HG03432 (cell line): ENCODE measurements around the gene SLC24A3.

Source experiments
- ATAC-seq: cut with Tn5 transposase; IDR thresholded peaks from one replicate; pipeline ENCODE4 v1.9.1; 2021; ENCODE audit warnings: mild to moderate bottlenecking, moderate library complexity; ENCODE audit not compliant: unreplicated experiment

Gene SLC24A3

DNA sequence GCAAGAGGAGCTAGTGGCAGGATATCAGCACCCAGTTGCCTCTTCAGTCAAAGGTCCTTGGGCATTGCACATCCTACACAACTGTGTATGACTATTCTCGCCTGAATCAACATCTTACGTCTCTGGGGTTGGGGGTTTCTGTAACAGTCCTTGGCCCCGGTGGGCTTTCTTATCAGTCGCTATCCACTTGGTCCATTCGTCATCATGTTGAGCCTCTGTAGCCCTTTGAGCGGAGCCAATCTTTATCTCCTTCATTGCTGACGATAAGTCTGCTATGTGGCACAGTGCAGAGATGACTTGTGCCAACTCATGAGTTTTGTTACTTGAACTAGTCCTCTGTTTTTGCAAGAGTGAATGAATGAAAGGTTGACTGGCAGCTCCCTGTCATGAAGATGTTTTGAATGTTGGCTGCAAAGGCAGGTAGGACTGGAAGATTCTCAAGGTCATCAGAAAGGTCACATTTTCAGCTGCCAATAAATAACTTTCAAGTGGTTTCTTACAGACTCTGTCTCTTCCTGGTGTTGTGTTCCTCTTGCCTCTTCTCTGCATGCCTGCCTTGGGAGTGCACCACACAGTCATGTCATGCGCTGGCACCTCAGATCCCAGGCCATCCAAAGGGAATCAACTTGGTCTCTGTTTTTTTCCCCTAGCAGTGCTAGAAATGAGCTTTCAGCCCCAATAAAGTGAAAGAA lies 238.9 kb downstream of the SLC24A3 start:
- ATAC-seq, result no peak

DNA sequence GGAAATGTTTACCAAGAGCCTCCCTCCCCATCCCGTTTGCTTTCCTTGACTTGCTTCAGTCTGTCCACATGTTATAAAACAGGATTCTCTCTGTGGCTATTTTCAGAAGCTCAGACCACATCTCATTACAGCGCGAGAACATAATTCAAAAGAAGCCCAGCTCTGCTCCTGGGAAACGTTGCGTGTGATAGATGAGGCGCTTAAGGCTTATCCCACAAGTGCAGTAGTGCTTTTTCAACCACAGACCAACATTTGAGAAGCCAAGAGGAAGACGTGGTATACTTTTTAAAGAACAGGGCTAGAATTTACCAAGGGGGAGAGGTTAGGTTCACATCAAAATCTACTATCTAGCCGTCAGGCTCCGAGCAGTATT lies 239.5 kb downstream of the SLC24A3 start:
- ATAC-seq, result no peak

DNA sequence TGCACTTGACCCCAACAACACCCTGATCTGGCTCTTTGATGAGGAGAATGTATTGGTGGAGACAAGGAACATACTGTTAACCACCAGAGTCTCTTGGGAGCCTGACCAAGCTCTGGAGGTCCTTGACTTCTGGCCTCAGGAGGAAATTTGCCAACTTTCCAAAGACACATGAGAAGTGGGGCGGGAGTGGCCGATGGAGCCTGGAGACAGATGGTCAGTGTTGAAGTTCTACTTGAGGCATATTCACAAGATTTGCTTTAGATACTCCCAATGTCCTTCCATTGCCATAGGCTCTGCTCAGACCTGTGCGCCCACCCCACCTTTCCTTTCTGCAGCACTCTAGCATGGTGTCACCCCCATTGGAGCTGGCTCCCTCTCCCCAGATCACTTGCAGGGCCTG lies 241.0 kb downstream of the SLC24A3 start:
- no peak for ATAC-seq

DNA sequence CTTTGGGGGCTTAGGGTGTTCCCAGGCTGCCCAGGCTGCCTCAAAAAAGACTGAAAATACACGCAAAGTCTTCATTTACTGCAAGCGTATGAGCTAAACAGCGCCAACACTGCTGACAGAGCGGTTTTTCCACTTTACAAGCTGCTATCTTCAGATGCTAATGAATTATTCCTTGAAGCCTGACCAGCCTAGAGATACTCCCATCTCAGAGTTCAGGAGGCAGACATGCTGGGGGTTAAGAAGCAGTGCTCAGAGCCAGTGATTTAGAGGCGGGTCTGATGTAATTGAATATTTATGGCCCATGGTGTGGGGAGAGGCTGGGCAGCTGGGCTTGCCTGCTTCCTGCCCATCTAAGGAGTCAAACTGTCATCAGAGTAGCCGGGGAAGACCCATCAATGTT lies 241.4 kb downstream of the SLC24A3 start:
- no peak for ATAC-seq

DNA sequence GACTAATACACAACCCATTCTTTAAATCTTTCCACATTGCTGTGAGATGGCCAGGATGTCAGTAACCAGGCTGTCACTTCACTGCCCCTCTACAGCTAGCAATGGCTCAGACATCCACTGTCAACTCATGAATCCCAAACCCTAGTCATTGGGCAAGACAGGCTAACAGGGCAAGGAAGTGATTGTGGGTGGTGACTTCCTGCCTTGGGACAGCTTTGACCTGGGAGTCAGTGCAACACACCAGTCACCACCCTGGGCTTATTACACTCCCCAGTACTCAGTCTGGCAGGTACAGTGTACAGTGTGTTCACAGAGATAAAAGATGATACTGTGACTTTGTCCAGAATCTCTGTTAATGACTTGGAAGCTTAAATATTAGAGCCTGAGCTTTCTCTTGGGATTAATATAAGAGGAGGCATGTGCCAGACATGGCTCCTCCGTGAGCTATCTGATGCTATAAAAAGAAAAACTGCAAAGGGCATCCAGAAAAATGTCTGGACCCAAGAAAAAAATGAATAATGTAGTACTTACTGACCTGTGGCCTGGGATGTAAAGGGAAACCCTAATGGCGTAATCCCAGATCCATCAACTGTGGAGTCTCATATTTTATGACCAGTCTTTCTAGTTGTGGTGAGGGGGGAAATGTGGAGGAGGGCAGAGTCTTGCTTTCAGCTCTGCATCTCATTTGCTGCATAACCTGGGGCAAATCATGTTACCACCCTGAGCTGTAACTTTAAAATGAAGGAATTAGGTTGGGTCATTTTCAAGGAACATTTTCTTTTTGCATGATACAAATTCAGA lies 244.4 kb downstream of the SLC24A3 start:
- ATAC-seq, result no peak

DNA sequence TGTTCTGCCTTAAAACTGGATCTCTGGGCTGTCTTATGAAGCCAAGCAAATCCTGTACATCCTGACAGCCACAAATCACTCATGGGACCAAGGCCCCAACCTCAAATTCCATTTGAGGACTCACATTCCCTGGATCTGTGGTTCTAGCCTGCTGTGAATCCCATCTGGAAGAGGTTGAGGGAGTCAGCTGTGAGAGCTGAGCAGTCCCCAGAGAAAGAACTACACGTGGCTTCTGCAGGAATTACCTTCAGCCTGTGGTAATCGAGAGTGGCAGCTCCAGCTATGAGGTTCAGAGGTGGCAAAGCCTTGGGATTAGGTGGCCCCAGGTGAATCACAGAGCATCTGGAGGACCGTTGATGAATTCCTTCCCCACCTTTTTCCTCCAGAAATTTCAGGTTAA lies 245.2 kb downstream of the SLC24A3 start:
- no peak for ATAC-seq

DNA sequence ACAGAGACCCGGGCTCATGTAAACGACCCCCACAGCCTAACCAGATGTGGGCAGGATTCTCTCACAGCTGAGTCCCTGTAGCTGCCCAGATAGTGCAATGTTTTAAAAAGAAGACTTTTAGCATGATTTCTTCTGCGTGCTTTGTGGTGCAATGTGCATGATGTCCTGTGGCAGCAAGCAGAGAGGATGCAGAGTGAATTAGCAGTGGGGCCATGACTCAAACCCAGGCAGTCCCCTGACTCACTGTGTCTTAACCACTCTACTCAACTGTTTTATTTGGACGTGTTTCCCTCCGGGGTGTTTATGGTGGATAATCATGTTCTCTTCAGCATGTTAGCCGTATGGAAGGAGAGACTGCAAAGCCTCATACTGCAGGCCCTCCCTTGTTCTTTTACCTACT lies 247.9 kb downstream of the SLC24A3 start:
- ATAC-seq, result no peak

DNA sequence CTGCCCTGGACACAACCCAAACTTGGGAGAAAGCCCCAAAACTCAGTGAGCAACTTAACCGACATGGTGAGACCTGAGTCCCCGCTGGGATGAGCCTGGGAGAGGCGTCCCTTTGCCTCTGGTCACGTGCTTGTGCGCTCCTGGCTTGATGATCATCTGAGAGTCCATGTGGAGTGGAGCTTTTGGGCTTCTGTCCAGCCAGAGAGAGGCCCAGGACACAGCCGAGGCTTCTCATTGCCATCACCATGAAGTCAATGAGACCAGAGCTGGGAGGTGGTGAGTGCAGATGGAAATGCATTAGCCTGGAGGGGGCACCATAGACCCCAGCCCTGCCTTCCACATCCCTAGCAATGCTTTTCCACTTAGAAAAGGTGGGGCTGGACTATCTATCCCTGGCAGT lies 250.0 kb downstream of the SLC24A3 start:
- no peak for ATAC-seq

DNA sequence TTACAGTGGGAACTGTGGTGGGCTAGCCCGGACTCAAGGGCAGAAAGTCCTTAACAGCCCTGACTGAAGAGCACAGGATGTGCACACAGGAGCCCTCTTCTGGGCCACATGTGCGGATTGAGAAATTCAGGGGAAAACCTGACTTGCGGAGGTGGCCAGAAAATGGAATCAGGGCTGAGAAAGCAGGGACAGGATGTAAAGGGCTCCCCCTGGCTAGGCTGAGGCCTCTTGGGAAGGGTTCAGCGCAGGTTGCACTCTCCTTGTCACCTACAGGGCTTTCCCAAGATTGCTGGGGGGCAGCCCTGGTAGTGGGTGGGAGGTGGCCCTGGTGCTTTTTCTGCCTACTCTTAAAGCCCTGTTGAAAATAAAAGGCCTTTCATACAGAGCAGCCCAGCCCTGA lies 251.2 kb downstream of the SLC24A3 start:
- no peak for ATAC-seq

DNA sequence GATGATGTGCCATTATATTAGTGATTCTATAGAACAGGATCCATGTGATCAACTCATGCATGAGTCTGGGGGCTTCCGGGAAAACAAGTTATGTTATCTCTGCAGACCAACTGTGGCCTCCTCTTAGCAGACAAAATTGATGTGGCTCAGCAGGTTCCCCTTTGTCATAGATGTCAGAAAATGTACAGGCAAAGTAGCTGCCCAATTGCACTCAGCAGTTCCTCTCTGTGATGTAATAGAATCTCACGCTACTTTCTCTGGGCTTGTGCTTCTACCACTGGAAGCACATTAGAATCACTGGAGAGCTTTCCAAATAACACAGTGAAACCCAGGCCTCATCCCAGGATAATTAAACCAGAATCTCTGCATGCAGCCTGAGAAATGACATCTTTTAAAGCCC lies 253.1 kb downstream of the SLC24A3 start:
- no peak for ATAC-seq

DNA sequence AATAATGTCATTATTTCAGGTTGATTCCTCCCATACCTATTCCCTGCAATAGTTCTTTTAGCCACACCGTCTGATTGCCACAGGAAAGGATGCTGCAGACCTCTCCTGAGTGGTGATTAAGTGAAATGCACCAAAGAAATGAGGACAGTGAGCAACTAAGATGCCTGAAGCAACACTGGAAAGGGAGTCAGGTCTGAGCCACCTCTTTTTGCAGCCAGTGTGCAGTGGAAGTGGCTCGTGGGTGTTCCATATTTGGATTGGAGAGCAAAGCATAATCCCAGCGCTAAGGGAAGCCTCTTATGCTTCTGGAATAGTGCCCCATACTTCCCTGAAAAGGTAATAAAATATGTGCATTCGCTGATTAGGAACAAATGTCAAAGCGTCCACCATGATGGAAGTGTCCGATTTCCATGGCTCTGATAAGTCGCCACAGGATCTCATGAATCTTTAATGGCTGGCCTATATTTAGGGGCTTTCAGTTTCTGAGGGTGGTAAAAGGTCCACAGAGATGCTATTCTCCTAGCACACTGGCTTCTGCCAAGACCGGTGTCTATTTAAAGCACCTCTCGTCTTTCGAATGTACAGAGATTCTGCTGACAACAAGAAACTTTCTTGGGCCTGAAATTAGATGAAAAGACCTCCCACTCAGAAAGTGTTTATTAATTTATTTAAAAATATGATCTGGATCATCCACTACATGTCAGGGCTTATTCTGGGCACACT lies 253.9 kb downstream of the SLC24A3 start:
- ATAC-seq, result no peak

DNA sequence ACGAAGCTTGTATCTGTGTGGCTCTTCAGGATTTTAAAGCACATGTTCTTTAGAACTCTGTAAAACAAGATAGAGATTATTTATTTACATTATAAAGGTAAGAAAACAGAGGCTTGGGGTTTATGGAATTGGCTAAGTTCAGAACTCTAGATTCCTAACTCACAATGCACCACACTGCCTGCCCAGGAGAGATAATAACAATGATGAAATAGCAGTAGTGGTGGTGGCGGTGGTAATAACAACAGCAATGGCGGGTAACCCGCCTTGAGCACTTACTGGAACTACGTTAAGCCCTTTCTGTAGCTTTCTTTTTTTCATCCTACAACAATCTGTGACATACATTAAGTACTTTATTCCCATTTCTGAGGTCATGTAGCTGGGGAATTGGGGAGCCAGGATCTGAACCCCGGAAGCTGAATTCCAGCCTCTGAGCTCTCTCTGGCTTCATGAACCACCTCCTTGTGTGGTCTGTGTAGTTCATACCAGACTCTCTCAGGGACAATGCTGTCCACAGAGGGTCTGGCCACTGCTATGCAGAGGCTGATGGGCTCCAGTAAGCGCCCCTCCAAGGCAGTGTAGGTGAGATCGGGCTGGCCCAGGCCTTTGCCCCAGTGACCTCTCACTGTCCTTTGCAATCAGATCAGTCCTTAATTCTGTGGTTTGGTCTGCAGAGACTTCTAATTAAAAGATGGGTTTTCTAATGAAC lies 260.9 kb downstream of the SLC24A3 start:
- ATAC-seq, result no peak

DNA sequence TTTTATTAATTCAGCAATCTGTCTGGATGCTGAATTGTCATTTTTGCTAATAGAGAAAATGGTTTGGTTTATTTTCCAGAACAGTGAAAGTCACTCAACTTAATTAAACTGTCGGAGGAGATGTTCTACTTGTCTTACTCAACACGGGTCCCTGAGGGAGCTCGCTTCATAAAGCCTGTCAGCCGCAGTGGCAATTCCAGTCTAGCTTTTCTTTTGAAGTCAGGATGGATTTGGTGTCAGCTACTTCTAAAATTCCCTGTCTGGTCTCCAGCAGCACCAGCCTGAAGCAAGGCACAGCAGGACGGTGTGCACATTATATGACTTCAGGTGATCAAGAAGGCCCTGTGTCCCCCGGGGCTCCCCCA lies 261.5 kb downstream of the SLC24A3 start:
- ATAC-seq, result no peak

DNA sequence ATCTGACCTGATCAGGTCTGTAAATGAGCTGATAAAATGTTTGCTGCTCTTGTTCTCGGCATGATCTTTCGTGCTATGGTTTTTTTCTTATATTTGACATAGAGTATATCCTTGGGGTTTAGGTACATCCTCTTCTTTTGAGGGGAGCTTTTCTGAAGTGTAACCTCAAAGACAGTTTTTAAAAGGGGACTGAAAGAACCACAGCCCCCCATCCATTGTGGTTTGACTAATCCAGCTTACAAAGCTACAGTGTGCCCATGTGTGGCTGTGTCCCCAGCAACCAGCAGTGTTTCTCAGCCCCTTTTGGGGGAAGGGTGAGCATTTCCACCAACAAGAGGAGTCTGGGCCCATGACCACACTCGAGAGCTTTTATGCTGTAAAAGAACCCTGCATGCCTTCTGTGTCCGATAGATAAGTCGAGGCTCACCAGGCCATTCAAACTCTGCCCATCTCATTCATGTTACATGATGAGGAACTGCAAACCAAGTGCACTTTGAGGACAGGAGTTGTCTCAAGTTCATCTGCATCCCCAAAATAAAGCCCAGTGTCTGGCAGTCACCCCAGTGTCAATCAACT lies 266.0 kb downstream of the SLC24A3 start:
- no peak for ATAC-seq

DNA sequence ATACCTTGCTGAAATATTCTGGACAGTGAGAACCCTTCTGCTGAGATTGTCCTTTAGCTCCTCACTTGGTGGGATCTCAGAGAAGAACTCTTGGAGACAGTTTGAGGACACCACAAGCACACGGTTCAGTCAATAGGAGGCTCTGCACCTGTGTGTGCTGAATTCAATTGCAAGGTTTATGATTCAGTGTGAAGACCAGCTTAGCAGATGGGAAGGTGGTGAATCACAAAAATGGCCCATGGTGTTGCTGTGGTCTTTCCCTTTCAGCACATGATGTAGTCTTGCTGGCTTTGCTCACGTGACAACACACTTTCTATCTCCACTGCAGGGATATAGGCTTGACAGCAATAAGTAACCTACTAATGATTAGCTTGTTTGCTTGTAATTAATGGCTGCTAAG lies 270.3 kb downstream of the SLC24A3 start:
- no peak for ATAC-seq

DNA sequence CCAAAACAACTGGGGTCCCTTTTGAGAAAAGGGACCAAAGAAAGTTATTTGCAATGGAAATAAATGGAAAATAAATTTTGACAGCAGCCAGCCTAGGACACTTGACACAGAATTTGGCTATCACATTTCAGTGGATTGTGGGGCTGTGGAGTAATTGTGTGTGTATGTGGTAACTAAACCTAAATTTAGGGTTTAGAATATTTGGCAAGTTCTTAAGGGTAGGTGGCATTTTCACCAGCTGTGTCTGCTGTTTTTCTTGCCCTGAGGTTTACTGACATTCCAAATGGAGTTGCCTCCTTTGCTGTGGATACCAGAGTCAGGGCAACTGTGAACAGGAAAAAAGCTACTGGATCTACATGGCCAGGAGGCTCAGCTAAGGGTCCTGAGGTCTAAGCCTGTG lies 270.9 kb downstream of the SLC24A3 start:
- no peak for ATAC-seq

DNA sequence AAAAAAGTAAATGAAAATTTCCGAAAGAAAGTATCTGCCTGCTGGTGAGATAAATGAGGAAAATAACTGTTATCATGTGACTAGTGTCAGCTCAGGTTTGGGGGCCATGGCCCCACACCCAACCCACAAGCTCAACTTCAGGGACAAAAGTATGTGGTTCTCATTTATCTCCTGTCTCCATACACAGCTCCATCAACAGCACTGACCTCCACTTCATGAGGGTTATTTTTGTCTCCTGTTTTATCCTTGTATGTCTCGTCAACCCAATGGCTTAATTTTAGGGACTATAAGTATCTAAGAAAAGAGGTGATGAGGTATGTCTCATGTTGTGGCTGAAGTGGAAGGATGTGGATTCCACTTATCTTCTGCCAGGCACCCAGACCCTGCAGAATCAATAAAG lies 274.0 kb downstream of the SLC24A3 start:
- ATAC-seq, result no peak

DNA sequence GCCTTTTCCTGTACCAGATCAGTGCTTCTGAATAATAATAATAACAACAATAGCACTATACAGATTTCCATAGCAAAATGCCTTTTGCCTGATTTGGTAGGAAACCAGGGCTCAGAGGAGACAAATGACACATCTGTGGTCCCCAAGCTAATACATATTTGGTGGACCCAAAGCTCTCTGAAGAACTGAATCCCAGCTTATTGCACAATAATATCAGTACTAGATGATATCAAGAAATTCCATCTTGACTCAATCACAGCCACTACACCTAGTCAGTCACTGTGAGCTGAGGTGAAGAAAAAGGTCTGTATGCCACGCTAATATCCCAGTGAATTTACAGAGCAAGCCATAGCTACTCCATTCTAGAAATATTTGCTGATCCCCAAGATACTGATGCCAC lies 275.0 kb downstream of the SLC24A3 start:
- no peak for ATAC-seq

DNA sequence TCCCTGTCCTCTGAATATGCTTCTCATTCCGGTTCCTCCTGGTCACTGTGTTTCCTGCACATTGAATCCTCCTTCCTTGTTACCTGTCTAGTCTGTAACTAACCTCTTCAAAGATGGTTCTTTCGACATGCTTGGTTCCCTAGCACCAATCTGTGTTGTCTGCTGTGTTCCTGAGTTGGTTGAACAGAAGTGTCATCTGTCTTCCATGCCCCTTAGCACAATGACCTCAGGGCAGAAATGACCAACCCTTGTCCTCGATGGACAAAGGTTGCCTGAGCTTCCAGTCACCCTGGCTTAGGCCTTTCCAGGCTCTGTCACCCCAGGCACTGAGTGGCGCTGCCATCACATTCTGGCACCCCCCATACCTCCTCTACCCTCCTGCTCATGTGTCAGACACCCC lies 278.8 kb downstream of the SLC24A3 start:
- no peak for ATAC-seq

DNA sequence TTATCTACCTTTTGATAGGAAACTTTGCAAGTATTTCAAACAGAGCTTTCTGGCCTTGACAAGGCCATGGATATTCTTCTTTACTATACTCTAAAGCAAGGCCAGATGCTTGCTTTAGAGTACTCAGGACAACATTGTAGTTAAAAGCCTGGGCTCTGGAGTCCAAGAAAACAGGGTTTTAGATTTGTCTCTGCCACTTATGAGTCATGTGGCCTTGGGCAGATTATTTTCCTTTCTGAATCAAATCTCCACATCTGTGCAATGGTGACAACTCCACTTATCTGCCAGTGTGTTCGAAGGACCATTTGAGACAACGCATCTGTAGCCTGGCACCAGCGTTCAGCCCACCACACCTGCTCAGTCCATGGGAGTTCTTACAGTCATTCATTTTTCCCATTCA lies 279.7 kb downstream of the SLC24A3 start:
- no peak for ATAC-seq

DNA sequence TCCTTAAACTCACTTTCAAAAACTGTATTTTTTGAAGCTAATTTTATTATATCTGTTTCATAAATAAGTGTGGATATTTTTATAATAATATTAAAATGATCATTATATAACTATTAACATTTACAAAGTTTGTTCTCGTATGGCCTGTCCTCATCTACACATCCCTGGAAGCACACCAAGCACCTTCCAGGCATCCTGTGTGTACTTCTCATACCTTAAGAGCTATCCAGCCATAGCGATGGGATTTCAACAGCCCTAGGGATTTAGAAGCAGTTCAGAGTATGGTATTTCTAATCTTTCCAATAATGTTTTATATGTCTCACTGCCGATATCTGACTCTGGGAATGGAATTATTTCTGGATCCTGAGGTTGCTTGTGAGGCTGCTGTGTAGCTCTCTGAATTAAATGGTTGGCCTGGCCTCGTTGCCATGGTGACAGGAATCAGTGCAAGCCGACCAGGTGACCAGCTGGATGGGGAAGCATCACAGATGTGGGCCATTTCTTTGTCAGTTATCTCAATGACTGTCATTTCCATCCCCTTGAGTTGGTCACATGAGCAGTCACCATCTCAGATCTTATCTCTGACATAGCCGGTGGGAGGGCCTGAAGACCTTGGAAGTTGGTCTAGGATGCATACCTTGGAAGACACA lies 280.4 kb downstream of the SLC24A3 start:
- no peak for ATAC-seq
